T47D (cell line): Measurements from ENCODE around the gene CLDN2.
"Not testable (repeated sequence)": the region's sequence is repeated elsewhere in the genome, so short reads cannot be mapped to it uniquely, and the experiment has no call there.

Experiments
- DNase-seq, 2 experiments: peaks; one replicate each; pipeline versions ENCODE4 v3.0.0 to v3.0.0-alpha.2; 2011 to 2012; ENCODE audit warnings: low read depth in 1 of 2, low spot score in 1 of 2
- JUND ChIP-seq: IDR thresholded peaks from 2 replicates; pipeline ENCODE4 v1.6.1; 2012; ENCODE audit warnings: low read depth
- in situ Hi-C: cut with HindIII; loops from 2 replicates; pipeline ENCODE4 v1.10.0; 2016; ENCODE audit warnings: low sequenced_read_pairs, low pct_unique_long_range_greater_than_20kb

CLDN2 gene

GRCh38 chrX:106952089-106952488 is 31.9 kb downstream of the CLDN2 start:
- DNase-seq = no peak
- in situ Hi-C loops = no loop called here
- TF ChIP-seq JUND = no peak

DNA sequence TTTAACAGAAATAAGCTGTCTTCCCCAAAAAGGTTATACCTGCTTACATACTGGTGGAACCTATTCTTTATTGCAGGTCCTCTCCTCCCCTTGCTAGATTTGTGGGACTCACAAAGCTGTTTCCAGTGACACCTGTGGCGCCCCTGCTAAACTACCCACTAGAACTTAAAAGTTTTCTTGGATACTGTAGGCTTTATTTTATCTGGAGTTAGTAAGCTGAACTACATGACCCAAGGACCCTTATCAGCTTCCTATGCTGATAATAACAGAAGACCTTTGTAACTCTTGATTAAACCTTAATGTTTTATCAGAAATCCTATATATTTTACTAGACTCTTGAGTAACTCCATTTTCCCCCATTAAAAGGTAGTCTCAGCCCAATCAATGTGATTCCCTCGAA is 32.3 kb downstream of the CLDN2 start:
- in situ Hi-C loops = no loop called here
- TF ChIP-seq JUND = no peak
- DNase-seq = no peak

GRCh38 chrX:106952988-106953387 is 32.8 kb downstream of the CLDN2 start:
- TF ChIP-seq JUND = no peak
- peak in 1 of 2 experiments; percentile 12 for DNase-seq
- in situ Hi-C loops = no loop called here

GRCh38 chrX:106954041-106954440 is 33.8 kb downstream of the CLDN2 start:
- DNase-seq = no peak
- in situ Hi-C loops = no loop called here
- no peak for TF ChIP-seq JUND

GRCh38 chrX:106955004-106955772 is 35.0 kb downstream of the CLDN2 start:
- DNase-seq = no peak
- in situ Hi-C loops = no loop called here
- no peak for TF ChIP-seq JUND

DNA sequence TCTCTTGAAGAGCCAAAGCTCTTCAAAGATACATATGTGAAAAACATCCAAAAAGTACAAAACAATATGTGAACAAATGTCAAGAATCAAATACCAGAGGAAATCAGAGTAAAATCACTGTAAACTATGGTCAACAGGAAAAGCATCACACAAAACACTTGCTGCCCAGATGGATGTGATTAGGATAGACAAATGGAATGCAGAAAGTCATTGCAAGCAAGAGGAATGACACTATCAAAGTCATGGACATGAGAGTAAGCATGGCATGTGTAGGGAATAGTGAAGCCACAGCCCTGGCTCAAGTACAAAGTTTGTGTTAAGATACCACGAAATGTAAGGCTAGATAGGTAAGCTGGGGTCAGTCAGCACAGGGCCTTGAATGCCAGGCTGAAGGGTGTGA is 37.7 kb downstream of the CLDN2 start:
- TF ChIP-seq JUND = no peak
- in situ Hi-C loops = no loop called here
- no peak for DNase-seq

GRCh38 chrX:106959901-106960300 is 39.7 kb downstream of the CLDN2 start:
- in situ Hi-C loops = no loop called here
- peak; percentile 2 to 62 for DNase-seq
- TF ChIP-seq JUND = no peak

DNA sequence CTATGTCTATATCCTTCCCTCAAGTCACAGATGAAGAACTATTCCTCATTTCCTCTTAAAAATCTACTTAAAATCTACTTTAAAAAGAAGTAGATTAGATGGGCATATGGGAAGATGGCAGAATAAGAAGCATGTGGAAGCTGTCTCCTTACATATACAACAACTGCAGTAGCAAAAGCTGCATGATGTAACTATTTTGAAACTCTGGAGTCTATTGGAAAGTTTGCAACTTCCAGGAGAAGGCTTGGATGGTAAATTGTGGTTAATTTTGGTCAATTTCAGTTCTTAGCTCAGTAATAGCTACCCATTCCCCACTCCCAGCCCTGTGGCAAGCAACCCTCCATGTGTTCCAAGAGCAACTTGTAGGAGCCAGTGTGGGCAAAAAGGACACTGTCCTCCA is 42.9 kb downstream of the CLDN2 start:
- no peak for TF ChIP-seq JUND
- DNase-seq = no peak
- in situ Hi-C loops = no loop called here

DNA sequence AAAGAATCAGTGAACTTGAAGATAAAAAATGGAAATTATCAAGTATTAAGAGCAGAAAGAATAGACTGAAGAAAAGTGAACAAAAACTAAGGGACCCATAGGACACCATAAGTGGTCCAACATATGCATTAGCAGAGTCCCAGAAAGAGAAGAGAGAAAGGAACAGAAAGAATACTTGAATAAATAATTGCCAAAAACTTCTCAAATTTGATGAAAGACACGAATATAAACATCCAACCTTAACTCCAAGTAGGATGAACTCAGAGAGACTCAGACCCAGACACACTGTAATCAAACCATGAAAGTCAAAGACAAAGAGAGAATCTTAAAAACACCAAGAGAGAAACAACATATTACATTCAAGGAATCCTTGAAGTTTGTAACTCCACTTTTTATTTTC is 44.1 kb downstream of the CLDN2 start:
- no peak for TF ChIP-seq JUND
- in situ Hi-C loops = no loop called here
- no peak for DNase-seq

DNA sequence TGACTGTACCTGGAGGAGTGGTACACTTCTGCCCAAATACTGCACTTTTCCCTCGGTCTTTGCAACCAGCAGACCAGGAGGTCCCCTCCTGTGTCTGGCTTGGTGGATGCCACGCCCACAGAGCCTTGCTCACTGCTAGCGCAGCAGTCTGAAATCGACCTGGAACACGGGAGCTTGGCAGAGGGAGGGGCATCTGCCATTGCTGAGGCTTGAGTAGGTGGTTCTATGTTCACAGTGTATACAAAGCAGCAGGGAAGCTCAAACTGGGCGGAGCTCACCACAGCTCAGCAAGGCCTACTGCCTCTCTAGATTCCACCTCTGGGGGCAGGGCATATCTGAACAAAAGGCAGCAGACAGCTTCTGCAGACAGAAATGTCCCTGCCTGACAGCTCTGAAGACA is 46.3 kb downstream of the CLDN2 start:
- peak in 1 of 2 experiments; percentile 1 for DNase-seq
- in situ Hi-C loops = not testable (repeated sequence)

GRCh38 chrX:106972896-106973295 is 52.7 kb downstream of the CLDN2 start:
- no peak for TF ChIP-seq JUND
- DNase-seq = no peak
- in situ Hi-C loops = no loop called here

DNA sequence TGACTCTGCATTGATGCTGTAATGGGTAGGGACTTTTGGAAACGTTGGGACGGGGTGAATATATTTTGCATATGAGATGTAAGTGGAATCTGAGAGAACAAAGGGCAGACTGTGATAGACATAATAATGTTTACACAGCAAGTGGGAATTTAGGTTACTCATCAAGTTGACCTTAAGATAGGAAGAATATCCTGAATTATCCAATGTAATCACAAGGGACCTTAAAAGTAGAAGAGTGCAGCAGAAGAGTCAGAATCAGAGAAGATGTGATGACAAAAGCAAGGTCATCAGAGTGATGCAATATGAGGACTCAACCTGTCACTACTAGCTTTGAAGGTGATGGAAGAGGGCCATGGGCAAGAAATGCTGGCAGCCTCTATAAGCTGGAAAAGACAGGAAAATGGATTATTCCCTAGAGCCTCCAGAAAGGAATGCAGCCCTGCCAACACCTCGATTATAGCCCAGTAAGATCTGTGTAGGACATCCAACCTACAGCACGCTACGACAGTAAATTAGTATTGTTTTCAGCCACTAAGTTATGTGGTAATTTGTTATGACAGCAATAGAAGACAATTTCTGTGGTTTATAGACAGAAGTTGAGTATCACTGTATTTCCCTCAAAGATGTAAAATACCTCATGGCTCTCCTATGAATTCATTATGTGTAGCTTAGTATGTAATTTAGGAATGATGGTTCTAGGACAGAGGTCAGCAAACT is 53.4 kb downstream of the CLDN2 start:
- in situ Hi-C loops = no loop called here
- no peak for DNase-seq
- no peak for TF ChIP-seq JUND

GRCh38 chrX:106976416-106976815 is 56.2 kb downstream of the CLDN2 start:
- TF ChIP-seq JUND = no peak
- no peak for DNase-seq
- in situ Hi-C loops = no loop called here
